ENCODE results near the gene VMAC.

DNA sequence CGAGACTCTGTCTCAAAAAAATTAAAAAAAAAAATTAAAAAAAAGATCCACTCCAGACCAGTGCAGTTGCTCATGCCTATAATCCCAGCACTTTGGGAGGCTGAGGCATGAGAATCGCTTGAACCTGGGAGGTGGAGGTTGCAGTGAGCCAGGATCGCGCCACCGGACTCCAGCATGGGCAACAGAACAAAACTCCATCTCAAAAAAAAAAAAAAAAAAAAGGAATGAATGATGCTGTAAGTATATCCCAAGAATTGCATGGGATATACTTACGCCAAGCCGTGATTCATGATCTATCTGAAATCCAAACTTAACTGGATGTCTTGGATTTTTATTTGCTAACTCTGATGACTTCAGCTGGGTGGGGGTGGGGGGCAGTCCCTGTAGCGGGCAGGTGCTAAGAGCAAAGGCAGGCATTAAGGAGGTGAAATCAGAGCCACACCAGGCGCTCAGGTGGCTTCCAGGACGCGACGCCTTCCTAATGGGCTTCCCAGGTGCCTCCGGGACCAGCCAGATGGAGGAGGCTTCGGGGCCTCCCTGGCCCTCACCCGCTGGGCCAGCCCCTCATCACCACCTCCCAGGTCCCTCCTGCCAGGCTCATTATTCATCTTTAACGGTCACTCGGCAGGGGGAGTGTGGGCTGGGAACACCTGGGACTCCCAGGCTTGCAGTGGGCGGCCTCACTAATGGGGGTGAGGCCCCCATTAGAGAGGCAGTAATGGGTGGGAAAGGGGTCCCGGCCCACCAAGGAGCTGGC is 23.0 kb upstream of the VMAC start:
- TF ChIP-seq CTCF (IDR thresholded peaks at IDR 0.05; ENCODE audit: borderline replicate concordance, extremely low read depth, low read length, poor library complexity, severe bottlenecking) (no peak), EZH2 (IDR thresholded peaks at IDR 0.05; ENCODE audit: borderline replicate concordance, low read depth, low read length, severe bottlenecking) (no peak)
